Lung microvascular endothelial cell (primary cell): Measurements from ENCODE around the gene KISS1. TPM values are rescaled to one million over a fixed set of nuclear protein-coding genes. Genes with fewer than 3 reads are reported as not detected.
A peak's percentile ranks its signal among the peaks of the same experiment; 100 is the strongest.

Source experiments
- DNase-seq, 2 donors: peaks; one replicate each; pipeline versions ENCODE4 v3.0.0 to v3.0.0-alpha.2; 2010; ENCODE audit warnings: low read depth in 2 of 2
- total RNA-seq: library from RNA; depleted of rRNA; stranded (reverse); fragments of >200 nt; gene quantifications from 2 replicates; pipeline ENCODE4 v1.2.1, GENCODE V29; 2014

KISS1 gene
- total RNA-seq, 1 donor from 2014 or later: 0.40 TPM

DNA sequence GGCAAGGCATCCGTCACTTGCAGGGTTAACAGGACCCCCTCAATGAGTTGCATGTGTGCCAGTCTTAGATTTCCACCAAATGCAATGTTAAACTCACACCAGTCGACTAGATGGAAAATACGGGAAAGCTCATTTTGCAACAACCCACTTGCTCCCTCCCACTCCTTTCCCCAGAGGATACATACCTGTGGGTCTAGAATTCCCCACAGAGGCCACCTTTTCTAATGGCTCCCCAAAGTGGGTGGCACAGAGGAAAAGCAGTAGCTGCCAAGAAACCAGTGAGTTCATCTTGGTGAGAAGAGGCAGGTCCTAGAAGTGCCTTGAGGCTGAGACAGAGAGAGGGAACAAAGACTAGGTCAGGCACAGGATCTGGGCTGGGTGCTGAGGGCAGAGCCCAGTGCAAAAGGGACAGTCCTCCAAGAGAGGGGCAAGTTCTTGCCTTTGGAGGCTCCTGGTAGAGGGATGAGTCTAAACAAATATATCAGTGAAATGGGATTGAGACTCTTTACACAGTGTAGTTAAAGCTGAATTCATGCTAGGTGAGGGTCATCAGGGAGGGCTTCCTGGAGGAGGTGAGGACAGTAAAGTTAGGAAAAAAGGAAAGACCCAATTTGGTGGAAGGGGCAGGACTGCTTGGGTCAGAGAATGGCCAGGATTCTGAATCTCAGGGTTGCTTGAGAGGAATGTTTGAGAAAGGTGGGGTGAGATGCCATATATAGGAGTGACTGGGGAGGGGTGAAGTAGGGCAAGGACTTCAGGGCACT lies 3.5 kb downstream of the KISS1 start:
- no peak for DNase-seq

DNA sequence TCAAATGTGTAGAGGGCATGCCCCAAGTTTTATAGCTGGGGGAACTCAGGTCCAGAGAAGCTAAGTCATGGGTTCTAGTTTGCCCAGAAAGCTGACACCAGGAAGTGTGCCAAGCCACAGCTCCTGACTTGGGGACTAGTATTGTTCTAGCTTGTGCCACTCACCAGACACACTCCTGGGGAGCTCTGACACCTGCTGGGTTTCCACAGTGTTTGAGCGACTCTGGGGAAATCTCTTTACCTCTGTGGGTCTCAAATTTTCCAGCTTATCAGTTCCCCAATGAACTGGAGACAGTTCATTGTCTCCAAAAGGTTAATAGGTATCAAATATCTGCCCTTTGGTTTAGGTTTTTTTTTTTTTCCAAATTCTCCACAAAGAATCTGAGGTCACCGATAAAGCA lies 4.2 kb downstream of the KISS1 start:
- no peak for DNase-seq

DNA sequence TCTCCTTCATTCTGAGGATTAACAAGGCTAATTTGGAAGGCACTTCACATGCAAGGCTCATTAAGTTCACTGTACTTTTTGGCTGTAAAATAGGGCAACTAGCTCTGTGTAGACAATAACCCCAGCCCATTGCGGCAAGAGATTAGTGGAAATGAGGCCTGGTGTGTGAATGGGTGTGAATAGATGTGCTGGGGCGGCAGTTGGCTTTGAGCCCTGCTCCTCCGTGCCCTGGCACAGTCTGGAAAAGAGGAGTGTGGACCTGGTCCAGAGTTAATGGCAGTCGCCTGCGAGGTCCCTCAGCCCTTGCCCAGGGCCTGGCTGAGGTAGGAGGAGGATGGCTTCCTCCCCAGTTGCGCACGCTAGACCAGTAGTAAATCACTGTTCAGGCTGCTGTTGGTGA lies 4.8 kb downstream of the KISS1 start:
- peak in 1 of 2 donors; percentile 30 for DNase-seq

DNA sequence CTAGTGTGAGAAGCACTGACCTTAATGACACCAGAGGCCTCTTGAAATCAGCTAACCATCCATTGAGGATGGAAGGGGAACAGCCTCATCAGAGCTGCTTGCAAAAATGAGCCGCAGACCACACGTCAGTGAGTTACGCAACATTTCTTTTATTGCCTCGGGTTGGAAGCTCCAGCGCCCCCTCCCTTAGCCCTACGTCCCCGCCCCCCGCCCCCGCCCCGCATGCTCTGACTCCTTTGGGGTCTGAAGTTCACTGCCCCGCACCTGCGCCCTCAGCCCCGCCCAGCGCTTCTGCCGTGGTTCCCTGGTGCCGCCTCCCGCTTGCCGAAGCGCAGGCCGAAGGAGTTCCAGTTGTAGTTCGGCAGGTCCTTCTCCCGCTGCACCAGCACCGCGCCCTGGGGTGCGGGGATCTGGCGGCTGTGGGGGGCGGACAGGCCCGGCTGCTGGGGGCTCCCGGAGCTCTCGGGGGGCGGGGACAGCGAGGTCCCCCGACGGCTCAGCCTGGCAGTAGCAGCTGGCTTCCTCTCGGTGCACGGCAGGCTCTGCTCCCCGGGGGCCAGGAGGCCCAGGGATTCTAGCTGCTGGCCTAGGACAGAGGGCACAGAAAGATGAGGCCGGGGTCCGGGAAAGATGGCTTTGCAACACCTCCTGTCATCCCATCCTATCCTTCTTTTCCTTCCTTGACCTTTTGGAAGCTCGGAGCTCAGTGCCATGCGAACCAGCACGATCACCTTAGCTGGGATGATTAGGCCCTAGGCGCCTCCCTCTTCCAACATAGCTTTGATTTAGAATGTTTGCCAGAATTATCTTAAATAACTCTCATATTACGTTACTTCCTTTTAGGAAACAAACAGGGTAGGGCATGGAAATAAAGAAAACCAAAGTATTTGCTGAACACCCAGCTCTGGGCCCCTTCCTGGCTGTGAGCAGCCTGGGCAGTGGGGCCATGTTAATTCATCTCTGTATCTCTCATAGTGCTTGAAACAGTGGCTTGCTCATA lies 5.8 kb downstream of the KISS1 start:
- DNase-seq: peak; percentile 67 to 85

DNA sequence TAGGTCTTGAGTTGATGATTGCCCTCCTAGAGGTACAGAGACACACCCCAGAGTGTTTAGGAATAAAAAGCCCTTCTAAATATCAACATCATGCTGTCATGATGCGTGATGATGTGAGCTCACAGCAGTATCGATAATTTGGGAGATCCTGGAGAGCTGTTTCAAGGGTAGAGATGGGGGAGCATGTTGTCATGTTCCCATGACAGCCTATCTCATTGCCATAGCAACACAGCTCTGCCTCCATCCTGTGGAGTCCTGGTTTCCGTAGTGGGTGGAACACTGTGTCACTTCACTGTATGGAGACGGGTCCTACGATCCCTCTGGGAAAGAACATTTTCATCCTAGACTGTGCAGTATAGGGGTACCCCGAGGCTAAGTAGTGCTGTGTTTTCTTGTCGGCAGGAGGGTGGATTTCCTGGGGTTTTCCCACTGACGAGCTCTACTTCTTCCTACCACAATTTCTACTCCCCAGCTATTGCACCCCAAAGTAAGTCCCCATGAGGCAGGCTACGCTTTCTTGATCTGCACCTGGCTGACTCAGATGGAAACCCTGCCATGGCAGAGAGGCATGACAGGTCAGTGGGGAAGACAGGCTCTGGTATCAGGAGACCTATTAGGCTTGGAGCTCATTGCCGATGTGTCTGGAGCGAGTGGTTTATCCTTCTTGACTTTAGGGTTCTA lies 7.2 kb downstream of the KISS1 start:
- peak in 1 of 2 donors; percentile 51 for DNase-seq

DNA sequence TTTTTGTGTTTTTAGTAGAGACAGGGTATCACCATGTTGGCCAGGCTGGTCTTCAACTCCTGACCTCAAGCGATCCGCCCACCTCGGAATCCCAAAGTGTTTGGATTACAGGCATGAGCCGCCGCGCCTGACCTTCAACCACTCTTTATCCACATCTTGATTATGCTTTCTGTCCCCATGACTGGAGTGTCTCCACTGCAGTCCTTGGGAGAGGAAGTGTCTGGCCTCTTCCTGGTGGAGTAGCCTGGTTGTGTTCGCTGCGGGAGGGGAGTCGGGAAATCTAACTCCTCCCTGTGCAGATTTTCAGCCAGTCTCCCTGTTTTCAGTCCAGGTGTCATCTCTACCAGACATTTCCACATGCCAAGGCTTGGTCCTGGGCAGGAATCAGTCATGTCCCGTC lies 9.7 kb downstream of the KISS1 start:
- DNase-seq: no peak

DNA sequence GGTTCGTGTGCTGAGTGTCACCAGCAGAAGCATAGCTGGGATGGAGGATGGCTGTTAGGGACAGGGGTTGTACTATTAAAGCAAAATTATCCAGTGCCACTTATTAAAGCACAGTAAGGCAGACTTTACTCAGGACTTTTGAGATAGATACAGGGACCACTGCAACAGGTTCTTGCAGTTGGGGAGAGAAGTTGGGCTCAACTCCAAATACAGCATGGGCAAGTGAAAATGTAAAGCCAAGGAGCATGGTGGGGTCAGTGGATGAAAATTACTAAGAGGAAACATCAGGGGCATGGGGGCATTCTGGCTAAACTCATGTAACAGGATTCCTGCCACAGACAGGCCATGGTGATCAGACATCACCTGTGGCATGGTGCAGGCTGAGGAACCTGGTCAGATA lies 15.2 kb downstream of the KISS1 start:
- no peak for DNase-seq

DNA sequence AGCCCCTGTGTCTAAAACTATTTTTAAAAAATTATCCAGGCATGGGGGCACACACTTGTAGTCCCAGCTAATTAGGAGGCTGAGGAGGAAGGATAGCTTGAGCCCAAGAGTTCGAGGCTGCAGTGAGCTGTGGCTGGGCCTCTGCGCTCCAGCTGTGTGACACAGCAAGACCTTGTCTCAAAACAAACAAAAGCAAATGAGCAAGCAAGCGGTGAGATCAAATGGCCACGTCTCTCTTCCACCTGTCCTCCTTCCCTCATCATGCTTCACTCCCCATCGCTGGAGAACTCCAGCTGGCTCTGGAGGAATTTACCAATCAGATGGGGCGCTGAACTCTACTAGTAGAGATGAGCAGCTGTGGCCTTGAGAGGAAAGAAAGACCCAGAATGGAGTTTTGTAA lies 16.2 kb downstream of the KISS1 start:
- no peak for DNase-seq

DNA sequence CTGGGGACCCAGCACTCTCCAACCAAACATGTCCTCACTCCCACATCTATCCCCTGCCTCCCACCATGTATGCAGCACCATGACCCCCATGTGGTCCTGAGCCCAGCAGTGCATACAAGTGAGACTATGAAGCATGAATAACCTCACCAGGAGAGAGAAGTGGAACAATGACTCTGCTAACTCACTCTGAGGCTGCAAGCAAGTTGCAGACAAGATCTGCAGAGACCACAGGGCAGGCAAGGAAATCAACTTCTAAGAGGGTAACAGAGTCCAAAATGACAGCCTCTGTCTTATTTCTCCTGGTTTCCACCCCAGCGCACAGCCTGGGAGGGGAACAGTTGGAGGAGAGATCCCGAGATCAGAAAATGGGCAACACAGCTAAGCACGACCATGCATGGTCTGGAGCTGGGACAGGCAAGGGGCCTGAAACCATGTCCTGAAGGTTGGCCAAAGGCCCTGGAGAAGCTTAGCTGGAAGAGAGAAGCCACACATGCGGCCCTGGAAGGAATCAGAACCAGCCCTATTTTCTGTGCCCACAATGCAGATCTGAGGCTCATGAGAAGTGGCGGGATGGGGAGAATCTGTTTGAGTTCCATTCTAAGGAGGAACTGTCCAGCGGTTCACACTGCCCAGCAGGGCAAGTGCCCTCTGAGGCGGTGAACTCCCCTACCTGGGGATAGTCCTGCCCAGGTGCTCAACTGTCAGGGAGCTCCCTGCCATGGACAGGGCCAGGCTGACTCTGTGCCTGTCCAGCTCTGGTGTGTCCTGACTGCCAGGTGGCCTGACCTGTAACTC lies 17.6 kb downstream of the KISS1 start:
- DNase-seq: no peak

DNA sequence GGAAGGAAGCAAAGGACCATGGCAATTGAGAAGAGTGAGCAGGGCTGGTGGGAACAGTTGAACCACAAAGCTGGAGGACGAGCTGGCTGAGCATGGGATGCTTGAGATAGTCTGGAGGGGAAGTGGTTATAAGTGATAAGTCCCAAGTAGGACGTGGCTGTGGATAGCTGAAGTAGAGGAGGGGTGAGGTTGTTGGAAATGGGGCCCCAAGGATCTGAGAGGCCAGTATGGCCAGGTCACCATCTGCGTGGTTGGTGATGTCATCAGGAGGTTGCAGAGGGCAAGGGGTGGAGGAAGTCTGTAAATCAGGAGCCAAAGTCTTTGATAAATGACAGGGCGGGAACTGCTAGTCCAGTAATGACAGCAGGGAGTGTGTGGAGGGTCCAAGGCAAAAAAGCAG lies 19.2 kb downstream of the KISS1 start:
- DNase-seq: peak in 1 of 2 donors; percentile 29

DNA sequence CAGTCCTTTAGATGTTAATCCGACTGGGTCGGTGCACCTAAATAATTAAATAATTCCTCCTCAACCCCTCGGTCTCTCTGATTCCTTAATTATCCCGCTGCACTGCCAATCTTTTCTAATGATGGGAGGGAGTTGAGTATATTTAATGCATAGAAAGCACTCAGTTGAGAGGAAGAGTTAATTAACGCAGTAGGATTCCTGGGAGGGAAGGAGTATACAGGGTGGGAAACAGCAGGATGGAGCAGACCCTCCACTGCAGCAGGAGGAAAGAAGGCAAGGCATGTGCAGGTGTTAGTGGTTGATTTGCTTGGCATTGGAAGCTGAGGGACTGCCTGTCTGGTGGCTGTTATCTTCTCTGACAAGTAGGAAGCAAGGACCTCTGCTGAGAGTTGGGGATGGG lies 20.2 kb downstream of the KISS1 start:
- DNase-seq: no peak

DNA sequence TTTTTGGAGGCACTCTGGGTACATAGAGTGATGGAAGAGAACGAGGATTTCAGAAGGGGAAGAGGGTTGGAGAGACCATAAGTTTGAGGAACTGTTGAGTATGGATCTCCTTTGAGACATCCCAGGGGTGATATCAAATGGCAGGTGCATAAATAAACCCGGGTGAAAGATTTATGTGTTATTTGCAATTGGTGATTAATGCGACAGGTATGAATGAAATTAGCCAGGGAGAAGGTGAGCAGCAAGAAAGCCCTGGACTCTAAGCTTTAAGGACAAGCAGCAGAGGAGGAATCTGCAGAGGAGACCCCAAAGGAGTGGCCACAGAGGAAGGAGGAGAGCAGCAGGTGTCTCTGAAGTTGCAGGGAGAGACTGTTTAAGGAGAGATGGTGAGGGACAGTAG lies 21.3 kb downstream of the KISS1 start:
- no peak for DNase-seq

DNA sequence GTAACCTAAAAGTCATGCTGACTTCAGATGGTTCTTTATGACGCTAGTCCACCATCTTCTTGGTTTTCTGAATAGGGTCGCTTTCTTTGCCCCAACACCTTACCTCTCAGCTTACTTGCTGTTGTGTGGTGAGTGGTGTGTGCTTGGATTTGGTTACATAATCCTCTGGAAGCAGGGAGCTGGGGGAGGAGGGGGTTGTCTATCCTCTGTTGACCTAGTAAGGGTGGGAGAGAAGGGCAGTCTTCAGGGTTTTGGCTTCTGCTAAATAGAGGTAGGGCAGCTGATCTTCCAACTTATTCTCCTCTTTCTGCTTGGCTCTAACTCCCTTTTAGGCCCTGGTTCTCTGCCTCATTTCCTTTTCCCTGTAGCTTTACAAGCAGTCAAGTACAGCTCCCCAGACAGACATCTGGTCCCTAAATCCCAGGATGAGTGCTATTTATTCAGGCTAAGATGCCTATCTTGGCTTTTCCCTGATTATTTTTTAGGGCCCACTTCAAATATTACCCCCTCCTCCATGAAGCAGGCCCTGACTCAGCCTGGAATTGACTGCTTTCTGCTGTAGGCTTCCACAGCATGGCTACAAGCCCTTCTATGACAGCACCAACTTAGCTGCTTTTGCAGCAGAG lies 23.8 kb downstream of the KISS1 start:
- DNase-seq: no peak

DNA sequence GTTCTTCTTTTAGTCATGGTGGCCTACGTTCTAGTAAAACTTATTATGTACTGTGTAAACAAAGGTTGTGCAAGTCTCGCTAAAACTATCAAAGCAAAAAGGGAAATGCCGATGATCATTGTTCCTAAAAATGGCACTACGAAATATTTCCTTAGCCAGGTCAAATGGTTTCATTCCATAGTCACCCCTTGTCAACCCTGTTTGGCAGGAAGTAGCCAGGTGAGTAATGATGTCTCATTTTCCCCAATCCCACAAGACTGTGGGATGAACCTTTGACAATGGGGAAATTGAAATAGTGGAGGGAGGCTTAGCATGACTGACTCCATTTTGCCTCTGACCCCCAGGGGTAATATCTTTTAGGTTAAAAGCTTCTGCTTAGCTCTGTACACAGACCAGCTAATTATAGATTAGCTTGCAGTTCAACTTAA lies 24.5 kb downstream of the KISS1 start:
- peak; percentile 84 to 88 for DNase-seq

DNA sequence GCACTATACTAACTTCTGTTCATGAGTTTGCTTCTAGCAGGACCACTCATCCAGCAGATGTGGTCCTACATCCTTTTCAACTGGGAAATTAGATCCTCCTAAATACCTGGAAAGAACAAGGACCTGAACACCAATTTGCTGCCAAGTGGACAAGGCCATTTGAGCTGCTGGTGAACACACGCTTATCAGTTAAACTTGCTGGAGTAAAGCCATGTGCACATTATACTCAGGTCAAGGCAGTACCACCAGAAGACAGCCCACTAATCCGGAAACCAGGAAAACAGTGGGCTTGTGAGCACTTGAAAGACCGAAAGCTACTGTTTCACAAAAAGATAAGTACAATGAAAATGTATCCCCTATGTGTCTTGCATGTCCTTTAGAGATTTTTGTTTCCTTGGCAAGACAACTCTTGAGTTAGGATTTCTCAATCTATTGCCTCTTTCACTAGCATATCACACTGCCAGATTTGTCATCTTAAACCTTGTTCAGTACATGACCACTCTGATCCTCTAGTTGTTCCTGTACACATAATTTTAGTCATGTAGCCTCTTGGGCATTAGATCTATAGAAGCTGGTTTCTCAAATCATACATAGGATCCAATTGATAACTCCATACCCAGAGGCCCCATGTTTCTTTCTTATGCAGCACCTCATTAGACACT lies 25.7 kb downstream of the KISS1 start:
- no peak for DNase-seq

DNA sequence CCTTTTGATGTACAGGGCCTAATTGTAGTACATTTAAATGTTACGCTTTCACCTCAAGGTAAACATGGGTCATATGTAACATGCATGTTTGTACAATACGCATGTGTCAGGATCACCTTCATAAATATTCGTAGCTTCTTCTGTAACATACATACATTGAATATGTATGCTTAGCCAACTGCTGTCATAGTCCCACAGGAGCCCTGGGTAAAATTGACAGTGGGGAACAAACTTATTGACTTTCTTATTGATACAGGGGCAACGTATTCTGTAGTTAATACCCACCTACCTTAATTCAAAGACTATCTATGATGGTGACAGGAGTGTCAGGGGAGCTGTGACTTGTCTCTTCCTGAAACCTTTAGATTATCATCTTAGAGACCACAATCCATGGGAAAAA lies 26.4 kb downstream of the KISS1 start:
- peak in 1 of 2 donors; percentile 11 for DNase-seq

DNA sequence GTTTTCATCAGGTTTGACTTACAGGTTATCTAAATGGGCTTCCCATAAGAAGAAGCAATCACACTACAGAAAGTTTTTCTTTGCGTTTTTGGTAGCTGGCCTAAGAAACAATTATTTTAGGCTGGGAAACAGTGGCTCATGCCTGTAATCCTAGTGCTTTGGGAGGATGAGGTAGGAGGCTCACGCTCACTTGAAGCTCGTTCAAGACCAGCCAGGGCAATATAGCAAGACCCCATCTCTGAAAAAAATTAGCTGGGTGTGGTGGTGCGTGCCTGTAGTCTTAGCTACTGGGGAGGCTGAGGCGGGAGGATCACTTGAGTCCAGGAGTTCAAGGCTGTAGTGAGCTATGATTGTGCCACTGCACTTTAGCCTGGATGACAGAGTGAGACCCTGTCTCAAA lies 28.6 kb downstream of the KISS1 start:
- no peak for DNase-seq

DNA sequence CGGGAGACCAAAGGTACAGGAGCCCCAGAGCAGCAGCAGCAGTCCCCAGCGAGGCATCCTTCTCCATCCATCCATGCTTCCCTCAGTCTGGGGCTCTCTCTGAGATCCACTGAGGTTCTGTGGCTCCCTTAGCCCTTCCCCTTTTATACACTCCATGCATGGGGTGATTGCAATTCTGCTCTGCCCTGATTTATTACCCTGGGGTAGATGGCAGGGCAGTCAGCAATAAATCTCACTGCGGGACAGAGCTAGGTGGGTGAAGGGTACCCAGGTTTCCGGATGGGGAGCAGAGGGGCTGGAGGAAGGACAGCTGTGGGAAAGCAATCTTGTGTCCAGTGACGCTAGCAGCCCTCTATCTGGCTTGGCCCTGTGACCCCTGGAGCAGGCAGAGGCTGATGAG lies 30.1 kb downstream of the KISS1 start, which contains the start of gene REN:
TSS of gene REN (minus strand) at position 119 of the 400 bp plus-strand sequence. CDS start at position 75, 44 bp downstream.
- DNase-seq: no peak

DNA sequence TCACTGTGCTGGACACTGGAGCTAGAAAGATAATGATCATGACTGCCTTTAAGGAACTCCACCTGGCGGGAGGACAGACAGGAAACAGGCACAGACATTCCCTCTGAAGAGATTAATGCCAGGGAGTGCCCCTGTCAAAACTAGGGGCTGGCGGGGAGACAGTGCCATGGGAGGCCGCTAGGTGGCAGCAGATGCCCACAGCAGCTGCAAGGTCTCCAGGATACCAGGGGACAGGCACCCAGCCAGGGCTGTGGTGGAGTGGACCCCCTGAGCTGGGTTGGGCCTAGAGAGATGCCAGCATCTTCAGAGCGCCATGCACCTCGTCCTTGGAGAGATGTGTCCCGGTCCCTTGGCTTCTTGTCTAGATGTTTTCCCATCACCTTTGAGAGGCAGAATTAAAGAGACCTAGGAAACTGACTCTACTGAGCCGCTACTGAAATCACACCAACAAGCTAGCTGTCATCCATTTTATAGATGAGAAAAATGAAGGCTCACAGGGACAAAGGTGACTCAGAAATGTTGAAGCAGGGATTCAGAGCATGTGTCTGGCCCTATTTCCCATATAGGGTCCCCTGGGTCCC lies 33.7 kb downstream of the KISS1 start:
- DNase-seq: peak; percentile 63 to 79
